ENCODE data around the gene TLDC2.
"Not testable (repeated sequence)": the region's sequence is repeated elsewhere in the genome, so short reads cannot be mapped to it uniquely, and the experiment has no call there.

DNA sequence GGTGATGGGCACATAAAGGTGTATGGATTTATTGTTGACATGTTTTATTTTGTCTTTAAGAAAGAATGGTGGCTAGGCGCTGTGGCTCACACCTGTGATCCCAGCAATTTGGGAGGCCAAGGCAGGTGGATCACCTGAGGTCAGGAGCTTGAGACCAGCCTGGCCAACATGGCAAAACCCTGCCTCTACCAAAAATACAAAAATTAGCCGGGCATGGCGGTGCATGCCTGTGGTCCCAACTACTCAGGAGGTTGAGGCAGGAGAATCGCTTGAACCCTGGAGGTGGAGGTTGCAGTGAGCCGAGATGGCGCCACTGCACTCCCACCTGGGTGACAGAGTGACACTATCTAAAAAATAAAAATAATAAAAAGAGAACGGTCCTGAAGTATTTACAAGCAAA lies 30.1 kb downstream of the TLDC2 start:
- TF ChIP-seq POLR2AphosphoS5, POLR2A, EP300 (IDR thresholded peaks at IDR 0.05): not testable (repeated sequence)

Data from stomach (tissue), 4 donors.